GM19193 (cell line): Measurements from ENCODE around the gene ARAP3.

Source experiments
- POLR2A ChIP-seq: IDR thresholded peaks from 4 replicates; pipeline ENCODE4 v1.6.1; 2011; ENCODE audit not compliant: insufficient read depth, insufficient read length; ENCODE audit errors: extremely low read depth

Gene ARAP3

GRCh38 chr5:141681695-141682641, at the start of gene ARAP3:
ARAP3 (minus strand) TSS chr5:141682230; CDS start chr5:141680486, 1,744 bp downstream.
- TF ChIP-seq POLR2A = no peak

GRCh38 chr5:141729387-141730006, 47.5 kb upstream of the ARAP3 start:
- no peak for TF ChIP-seq POLR2A

GRCh38 chr5:141725891-141726290, 43.9 kb upstream of the ARAP3 start:
- no peak for TF ChIP-seq POLR2A

GRCh38 chr5:141722266-141722665, 40.2 kb upstream of the ARAP3 start:
- no peak for TF ChIP-seq POLR2A

GRCh38 chr5:141717043-141717442, 35.0 kb upstream of the ARAP3 start:
- no peak for TF ChIP-seq POLR2A

- TF ChIP-seq POLR2A = no peak
Observed at GRCh38 chr5:141716468-141716867, 34.4 kb upstream of the ARAP3 start.

GRCh38 chr5:141716009-141716408, 34.0 kb upstream of the ARAP3 start:
- no peak for TF ChIP-seq POLR2A

- TF ChIP-seq POLR2A = no peak
Observed at GRCh38 chr5:141715346-141715905, 33.4 kb upstream of the ARAP3 start.

- TF ChIP-seq POLR2A = no peak
Observed at GRCh38 chr5:141714542-141715310, 32.7 kb upstream of the ARAP3 start.

GRCh38 chr5:141713616-141714309, 31.7 kb upstream of the ARAP3 start:
- TF ChIP-seq POLR2A = no peak

- no peak for TF ChIP-seq POLR2A
Observed at GRCh38 chr5:141711687-141712086, 29.7 kb upstream of the ARAP3 start.

GRCh38 chr5:141709699-141710267, 27.8 kb upstream of the ARAP3 start:
- TF ChIP-seq POLR2A = no peak

- TF ChIP-seq POLR2A = no peak
Observed at GRCh38 chr5:141708016-141708415, 26.0 kb upstream of the ARAP3 start.

- no peak for TF ChIP-seq POLR2A
Observed at GRCh38 chr5:141707510-141707909, 25.5 kb upstream of the ARAP3 start.
